HG02852 (cell line): Measurements from ENCODE around the gene SLC7A6OS.
"Not testable (repeated sequence)": the region's sequence is repeated elsewhere in the genome, so short reads cannot be mapped to it uniquely, and the experiment has no call there.

ENCODE experiments used
- ATAC-seq: cut with Tn5 transposase; IDR thresholded peaks from one replicate; pipeline ENCODE4 v1.9.1; 2021; ENCODE audit warnings: mild to moderate bottlenecking, moderate library complexity; ENCODE audit not compliant: unreplicated experiment

SLC7A6OS gene

GRCh38 chr16:68299571-68300453 lies 10.9 kb downstream of the SLC7A6OS start:
- ATAC-seq: no peak

- ATAC-seq: no peak
These were observed 11.7 kb downstream of the SLC7A6OS start for GRCh38 chr16:68298907-68299561.

DNA sequence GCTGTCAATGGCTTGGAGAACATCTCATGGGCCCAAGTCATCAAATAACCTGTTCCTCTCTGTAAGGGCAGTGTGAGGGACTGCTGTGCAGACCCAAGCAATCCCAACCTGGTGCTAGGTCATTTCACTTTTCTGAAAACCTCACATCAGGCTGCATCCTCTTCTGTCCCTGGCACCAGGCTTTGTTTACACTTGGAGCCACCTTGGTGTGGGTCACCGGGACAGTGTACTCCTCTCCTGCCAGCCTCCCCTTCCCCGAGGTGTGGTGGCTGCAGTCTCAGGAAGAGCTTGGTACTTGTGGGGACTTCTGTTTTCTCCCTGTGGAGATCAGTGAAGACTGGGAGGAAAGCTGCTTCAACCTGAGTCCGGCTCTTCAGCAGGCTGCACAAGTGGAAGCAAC lies 12.4 kb downstream of the SLC7A6OS start:
- no peak for ATAC-seq

- no peak for ATAC-seq
These were observed 12.8 kb downstream of the SLC7A6OS start for GRCh38 chr16:68297908-68298307.

DNA sequence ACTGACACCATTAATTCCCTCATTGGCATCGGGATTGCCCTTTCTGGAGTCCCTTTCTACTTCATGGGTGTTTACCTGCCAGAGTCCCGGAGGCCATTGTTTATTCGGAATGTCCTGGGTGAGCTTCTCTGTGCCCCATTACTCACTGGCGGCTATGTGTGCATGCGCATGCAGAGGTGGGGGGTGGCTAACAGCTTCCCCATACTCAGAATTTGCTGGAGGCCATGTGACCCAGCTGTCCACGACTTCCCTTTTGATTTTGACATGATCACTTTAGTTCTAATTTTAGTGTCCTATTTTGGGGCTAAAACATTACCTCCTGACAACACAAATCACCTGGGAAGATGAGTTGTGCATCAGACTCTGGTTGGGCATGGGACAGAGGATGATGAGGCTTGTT lies 14.1 kb downstream of the SLC7A6OS start:
- no peak for ATAC-seq

GRCh38 chr16:68296291-68296690 lies 14.5 kb downstream of the SLC7A6OS start:
- ATAC-seq: no peak

GRCh38 chr16:68292425-68292824 lies 18.3 kb downstream of the SLC7A6OS start:
- no peak for ATAC-seq

GRCh38 chr16:68291227-68291626 lies 19.5 kb downstream of the SLC7A6OS start:
- ATAC-seq: no peak

DNA sequence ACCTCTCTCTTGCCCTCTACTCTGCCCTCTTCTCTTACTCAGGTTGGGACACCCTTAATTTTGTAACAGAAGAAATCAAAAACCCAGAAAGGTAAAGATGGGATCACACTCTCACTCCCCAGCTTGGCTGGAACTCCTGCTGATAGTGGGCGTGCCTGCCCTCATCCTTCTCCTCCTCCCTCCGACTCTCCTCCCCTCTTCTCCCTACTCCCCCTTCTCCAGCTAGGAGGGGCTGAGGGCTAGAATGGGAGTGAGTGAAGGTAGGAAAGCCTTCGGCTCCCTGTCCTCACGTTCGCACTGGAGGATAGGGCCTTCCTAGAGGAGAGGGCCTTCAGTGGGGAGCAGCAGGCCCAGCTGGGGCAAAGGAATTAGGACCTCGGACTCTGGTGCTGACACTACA lies 20.3 kb downstream of the SLC7A6OS start:
- no peak for ATAC-seq

DNA sequence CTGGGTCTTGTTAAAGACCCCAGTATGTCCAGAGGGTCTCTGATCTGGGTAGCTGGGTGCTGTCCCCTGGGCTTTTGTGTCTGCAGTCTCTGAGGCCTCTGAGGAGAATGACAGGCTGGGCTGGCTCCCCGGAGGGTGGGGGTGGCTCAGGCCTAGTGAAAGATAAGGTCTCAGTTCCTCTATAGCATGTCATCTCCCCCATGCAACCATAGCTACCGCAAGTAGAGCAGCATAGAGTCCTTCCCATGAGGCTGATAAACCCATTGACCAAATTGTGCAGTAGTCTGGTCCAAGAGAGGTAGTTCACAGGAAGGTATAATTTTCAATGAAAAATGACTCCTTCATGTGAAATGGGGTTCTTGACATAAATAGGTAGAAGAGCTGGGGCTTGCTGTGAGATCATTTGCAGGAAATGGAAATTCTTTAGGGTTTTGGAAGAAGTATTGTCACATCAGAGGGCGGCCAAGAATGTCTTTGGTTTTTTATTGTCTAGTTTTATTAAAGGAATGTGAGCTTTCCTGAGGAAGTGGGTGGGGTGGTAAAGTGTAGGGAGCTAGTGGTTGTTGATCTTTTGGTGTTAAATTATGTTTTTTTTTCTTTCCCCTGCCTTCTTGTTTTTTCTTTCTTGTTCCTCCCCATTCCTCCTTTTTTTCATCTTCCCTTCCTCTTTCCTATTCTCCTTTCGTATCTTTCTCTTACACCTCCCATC lies 21.0 kb downstream of the SLC7A6OS start:
- ATAC-seq: peak; percentile 81

DNA sequence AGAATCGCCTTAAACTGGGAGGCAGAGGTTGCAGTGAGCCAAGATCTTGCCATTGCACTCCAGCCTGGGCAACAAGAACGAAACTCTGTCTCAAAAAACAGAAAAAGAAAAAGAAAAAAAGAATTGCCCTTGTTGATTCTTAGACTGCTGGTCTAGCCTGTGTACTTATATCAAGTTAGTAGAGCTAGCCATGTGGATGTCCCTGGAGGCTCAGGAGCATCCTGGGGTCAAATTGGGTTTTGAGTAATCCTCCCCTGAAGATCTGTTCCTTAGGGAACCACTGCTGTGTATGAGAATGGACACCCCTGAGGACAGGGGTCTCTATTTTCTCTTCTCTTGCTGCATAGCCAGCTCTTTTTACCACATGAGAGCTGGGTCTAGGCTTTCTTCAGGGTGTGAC lies 21.5 kb downstream of the SLC7A6OS start:
- no peak for ATAC-seq

- ATAC-seq: not testable (repeated sequence)
These were observed 21.9 kb downstream of the SLC7A6OS start for GRCh38 chr16:68288796-68289195.

GRCh38 chr16:68288252-68288650 lies 22.5 kb downstream of the SLC7A6OS start:
- ATAC-seq: no peak

GRCh38 chr16:68287276-68288251 lies 23.2 kb downstream of the SLC7A6OS start:
- ATAC-seq: no peak

GRCh38 chr16:68286153-68287074 lies 24.3 kb downstream of the SLC7A6OS start:
- no peak for ATAC-seq

DNA sequence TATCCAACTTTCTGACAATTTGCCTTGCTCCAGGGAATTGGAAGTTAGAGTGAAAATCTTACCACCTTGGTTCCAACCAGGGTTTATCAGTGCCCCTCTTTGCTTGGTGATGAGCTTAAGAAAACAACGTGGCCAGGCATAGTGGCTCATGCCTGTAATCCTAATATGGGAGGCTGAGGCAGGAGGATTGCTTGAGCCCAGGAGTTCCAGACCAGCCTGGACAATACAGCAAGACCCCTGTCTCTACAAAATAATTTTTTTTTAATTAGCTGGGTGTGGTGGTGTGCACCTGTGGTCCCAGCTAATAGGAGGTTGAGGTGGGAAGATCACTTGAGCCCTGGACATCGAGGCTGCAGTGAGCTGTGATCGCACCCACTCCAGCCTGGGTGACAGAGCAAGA lies 25.1 kb downstream of the SLC7A6OS start:
- no peak for ATAC-seq

DNA sequence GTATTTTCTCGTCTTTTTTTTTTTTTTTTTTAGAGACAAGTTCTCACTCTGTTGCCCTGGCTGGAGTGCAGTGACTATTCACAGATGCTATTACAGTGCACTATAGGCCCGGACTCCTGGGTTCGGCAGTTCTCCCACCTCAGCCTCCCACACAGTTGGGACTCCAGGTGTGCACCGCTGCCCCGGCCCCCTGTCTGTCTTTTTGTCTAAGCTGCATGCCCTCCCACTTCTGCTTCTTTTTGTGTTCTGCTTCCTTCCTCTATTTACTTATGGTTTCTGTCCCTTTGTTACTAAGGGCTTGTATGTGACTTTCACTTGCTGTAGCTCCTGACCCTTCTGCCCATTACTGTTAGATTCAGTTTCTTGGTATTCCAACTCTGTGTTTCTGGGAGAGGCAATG lies 25.9 kb downstream of the SLC7A6OS start:
- ATAC-seq: peak; percentile 57

- no peak for ATAC-seq
These were observed 26.7 kb downstream of the SLC7A6OS start for GRCh38 chr16:68283801-68284598.

- no peak for ATAC-seq
These were observed 27.4 kb downstream of the SLC7A6OS start for GRCh38 chr16:68283346-68283745.
